Panc1 (cell line): ENCODE results near the gene HOXD9. TPM values are rescaled to one million over a fixed set of nuclear protein-coding genes. Genes with fewer than 3 reads are reported as not detected.

Experiments
- ATAC-seq: fragments of 200-7000 bp; cut with Tn5 transposase; 2 replicates; pipeline ENCODE4 v1.9.1; 2020; ENCODE audit warnings: mild to moderate bottlenecking, moderate library complexity
- BruUV-seq: library from RNA; stranded (reverse); fragments of 400-500 nt; replicated peaks from 2 replicates; lab custom pipeline; 2021; lab: Mats Ljungman, UMichigan
- CTCF ChIA-PET: fragments of 300-600 bp; sonication (Branson Sonifier 250); formaldehyde crosslinking; loops from one replicate; lab custom pipeline; 2022; ENCODE audit warnings: antibody characterized with exemption; lab: Charles Lee
- POLR2A ChIA-PET: fragments of 300-600 bp; sonication (Branson Sonifier 250); formaldehyde crosslinking; loops from one replicate; lab custom pipeline; 2022; ENCODE audit warnings: antibody characterized with exemption; lab: Charles Lee
- DNase-seq: peaks from one replicate; pipeline ENCODE4 v3.0.0-alpha.2; 2010; ENCODE audit warnings: low read depth, low spot score
- H3K27ac ChIP-seq: 2 replicates; pipeline ENCODE4 v1.5.1; 2011; ENCODE audit warnings: mild to moderate bottlenecking, low read length, inconsistent platforms
- H3K27me3 ChIP-seq: fragments of 200-500 bp; sonication (Bioruptor generic); 2 replicates; pipeline ENCODE4 v1.6.0; 2014; ENCODE audit warnings: low read length, inconsistent platforms; ENCODE audit not compliant: control insufficient read depth, insufficient read depth
- H3K36me3 ChIP-seq: fragments of 200-500 bp; sonication (Bioruptor generic); 2 replicates; pipeline ENCODE4 v1.5.1; 2014; ENCODE audit warnings: inconsistent platforms, mild to moderate bottlenecking, low read length, moderate library complexity; ENCODE audit not compliant: control insufficient read depth, insufficient read depth
- H3K4me1 ChIP-seq: 2 replicates; pipeline ENCODE4 v1.5.1; 2011; ENCODE audit warnings: inconsistent platforms, mild to moderate bottlenecking, low read length, moderate library complexity; ENCODE audit not compliant: control insufficient read depth, insufficient read depth
- H3K4me3 ChIP-seq, 2 experiments: 2 replicates each; pipeline ENCODE4 v1.5.1; 2011 to 2012; ENCODE audit warnings: low read depth in 2 of 2, low read length in 2 of 2, mild to moderate bottlenecking in 2 of 2, inconsistent platforms in 1 of 2, moderate library complexity in 1 of 2
- H3K9me3 ChIP-seq: fragments of 200-500 bp; sonication (Bioruptor generic); 2 replicates; pipeline ENCODE4 v1.5.1; 2014; ENCODE audit warnings: low read depth, mild to moderate bottlenecking, inconsistent platforms, low read length, moderate library complexity; ENCODE audit not compliant: control insufficient read depth, insufficient read depth
- POLR2AphosphoS5 ChIP-seq: IDR thresholded peaks from 2 replicates; pipeline ENCODE4 v1.6.1; 2012; ENCODE audit warnings: mild to moderate bottlenecking, low read depth, low read length, moderate library complexity
- REST ChIP-seq, 2 experiments: IDR thresholded peaks; 2 replicates each; pipeline ENCODE4 v1.6.1; 2011 to 2012; ENCODE audit warnings: low read depth in 2 of 2, control low read depth in 1 of 2, low read length in 1 of 2, mild to moderate bottlenecking in 1 of 2, moderate library complexity in 1 of 2; ENCODE audit not compliant: insufficient read depth in 1 of 2
- SIN3A ChIP-seq: IDR thresholded peaks from 2 replicates; pipeline ENCODE4 v1.6.1; 2012; ENCODE audit warnings: low read depth, mild to moderate bottlenecking, low read length, moderate library complexity, borderline replicate concordance; ENCODE audit not compliant: insufficient read depth
- TCF7L2 ChIP-seq: IDR thresholded peaks from 2 replicates; pipeline ENCODE4 v1.6.1; 2011; ENCODE audit warnings: mild to moderate bottlenecking, low read depth, low read length, inconsistent platforms
- in situ Hi-C: cut with HindIII; loops from 2 replicates; pipeline ENCODE4 v1.10.0; 2016; ENCODE audit warnings: low sequenced_read_pairs, low pct_unique_long_range_greater_than_20kb
- intact Hi-C: fragments of 100-400 bp; cut with micrococcal nuclease; formaldehyde crosslinking; loops from one replicate; pipeline ENCODE4 v1.10.0; 2022; ENCODE audit not compliant: unreplicated experiment
- total RNA-seq: library from RNA; stranded (reverse); gene quantifications from one replicate; pipeline ENCODE4 v1.2.1, GENCODE V29; 2021; ENCODE audit not compliant: unreplicated experiment
- TF ChIP-seq, protein P1 (sequence below): fragments of 450-650 bp; IDR thresholded peaks from 2 replicates; pipeline ENCODE4 v1.5.1; 2017; ENCODE audit warnings: mild to moderate bottlenecking

Gene HOXD9
- total RNA-seq, 1 experiment from 2014 or later, result 0.15 TPM

DNA sequence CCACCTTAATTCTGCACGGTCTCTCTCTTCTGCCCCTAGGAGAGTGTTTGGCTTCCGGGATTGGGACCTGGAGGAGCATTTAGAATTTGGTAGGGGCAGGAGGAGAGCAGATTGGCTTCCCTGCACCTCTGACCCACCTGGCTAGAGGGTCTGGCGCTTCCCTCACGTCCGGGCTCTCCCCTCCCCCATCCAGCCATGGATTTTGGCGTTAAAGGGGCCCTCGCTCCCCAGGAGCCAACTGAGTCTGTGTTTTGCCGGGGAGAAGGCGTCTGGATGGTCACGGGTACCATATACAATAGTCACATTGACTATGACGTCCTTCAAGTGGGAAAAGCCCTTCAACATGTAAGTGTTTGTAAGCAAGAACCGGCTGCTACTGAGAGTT, 41.1 kb downstream of the HOXD9 start:
- Histone ChIP-seq H3K36me3 (no peaks in the 10 kb centered on the region), H3K27ac (no peak overlapping the region), H3K4me3 (no peak overlapping the region), H3K27me3 (no peaks in the 10 kb centered on the region), H3K4me1 (no peaks in the 10 kb centered on the region), H3K9me3 (no peaks in the 10 kb centered on the region)
- ATAC-seq (no peak), DNase-seq (no peak)
- TF ChIP-seq POLR2AphosphoS5 (no peak), SIN3A (no peak), TCF7L2 (no peak), REST (IDR thresholded peaks at IDR 0.05; ENCODE audit: insufficient read depth in 1 of 2, low read depth in 2 of 2, low read length in 1 of 2) (no peak)
- TF ChIP-seq, protein P1, sequence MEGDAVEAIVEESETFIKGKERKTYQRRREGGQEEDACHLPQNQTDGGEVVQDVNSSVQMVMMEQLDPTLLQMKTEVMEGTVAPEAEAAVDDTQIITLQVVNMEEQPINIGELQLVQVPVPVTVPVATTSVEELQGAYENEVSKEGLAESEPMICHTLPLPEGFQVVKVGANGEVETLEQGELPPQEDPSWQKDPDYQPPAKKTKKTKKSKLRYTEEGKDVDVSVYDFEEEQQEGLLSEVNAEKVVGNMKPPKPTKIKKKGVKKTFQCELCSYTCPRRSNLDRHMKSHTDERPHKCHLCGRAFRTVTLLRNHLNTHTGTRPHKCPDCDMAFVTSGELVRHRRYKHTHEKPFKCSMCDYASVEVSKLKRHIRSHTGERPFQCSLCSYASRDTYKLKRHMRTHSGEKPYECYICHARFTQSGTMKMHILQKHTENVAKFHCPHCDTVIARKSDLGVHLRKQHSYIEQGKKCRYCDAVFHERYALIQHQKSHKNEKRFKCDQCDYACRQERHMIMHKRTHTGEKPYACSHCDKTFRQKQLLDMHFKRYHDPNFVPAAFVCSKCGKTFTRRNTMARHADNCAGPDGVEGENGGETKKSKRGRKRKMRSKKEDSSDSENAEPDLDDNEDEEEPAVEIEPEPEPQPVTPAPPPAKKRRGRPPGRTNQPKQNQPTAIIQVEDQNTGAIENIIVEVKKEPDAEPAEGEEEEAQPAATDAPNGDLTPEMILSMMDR, result no peak
- intact Hi-C loops (no loop called here), in situ Hi-C loops (no loop called here)
- ChIA-PET POLR2A (no interaction called here), CTCF (no interaction called here)
- no TSS peak for BruUV-seq

DNA sequence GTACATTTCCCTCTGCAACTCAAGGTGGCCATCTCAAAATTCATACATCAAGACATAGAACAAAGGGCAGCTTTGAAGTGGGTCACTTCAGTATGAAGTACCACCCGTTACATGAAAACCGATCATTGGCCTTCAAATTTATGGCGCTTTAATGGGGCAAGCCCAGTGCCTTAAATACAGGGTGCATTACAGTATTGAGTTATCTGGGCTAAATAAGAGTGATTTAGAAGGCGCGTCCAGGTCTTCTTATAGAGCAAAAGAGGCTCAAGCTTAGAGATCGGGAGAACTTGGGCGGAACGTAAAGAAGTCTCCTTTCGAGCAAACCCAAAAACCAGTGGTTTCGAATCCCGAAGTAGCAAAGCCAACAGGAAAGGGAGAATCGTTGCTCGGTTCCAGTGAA, 41.7 kb downstream of the HOXD9 start:
- Histone ChIP-seq H3K27me3 (no peaks in the 10 kb centered on the region), H3K27ac (no peak overlapping the region), H3K4me3 (no peak overlapping the region), H3K36me3 (no peaks in the 10 kb centered on the region), H3K4me1 (no peaks in the 10 kb centered on the region), H3K9me3 (no peaks in the 10 kb centered on the region)
- no peak for DNase-seq
- no peak for TF ChIP-seq TCF7L2
- TF ChIP-seq POLR2AphosphoS5, result no peak
- no peak for TF ChIP-seq SIN3A
- TF ChIP-seq, protein P1, result no peak
- TF ChIP-seq REST (IDR thresholded peaks at IDR 0.05; ENCODE audit: insufficient read depth in 1 of 2, low read depth in 2 of 2, low read length in 1 of 2), result no peak
- ATAC-seq, result no peak
- intact Hi-C loops (no loop called here), in situ Hi-C loops (no loop called here)
- POLR2A ChIA-PET, result no interaction called here
- no TSS peak for BruUV-seq
- CTCF ChIA-PET, result no interaction called here
